Coronary artery (tissue), 2 donors: ENCODE data around the gene RAB20.

ENCODE experiments used
- DNase-seq: peaks from one replicate; pipeline ENCODE4 v3.0.0-alpha.2; 2017; ENCODE audit warnings: low spot score
- H3K27ac ChIP-seq, 2 donors: fragments of 200-600 bp; sonication (generic); one replicate each; pipeline ENCODE4 v1.5.1; 2016 to 2019
- H3K4me3 ChIP-seq: fragments of 200-600 bp; sonication (generic); 2 replicates; pipeline ENCODE4 v1.5.1; 2016; ENCODE audit warnings: mild to moderate bottlenecking, moderate library complexity
- TF ChIP-seq, protein P1 (sequence below): fragments of 200-600 bp; sonication (generic); IDR thresholded peaks from one replicate; pipeline ENCODE4 v1.5.1; 2019; ENCODE audit warnings: antibody characterized with exemption

RAB20 gene

GRCh38 chr13:110519506-110519905 lies 42.0 kb downstream of the RAB20 start:
- no peak overlapping the region for H3K4me3 ChIP-seq
- TF ChIP-seq, protein P1, sequence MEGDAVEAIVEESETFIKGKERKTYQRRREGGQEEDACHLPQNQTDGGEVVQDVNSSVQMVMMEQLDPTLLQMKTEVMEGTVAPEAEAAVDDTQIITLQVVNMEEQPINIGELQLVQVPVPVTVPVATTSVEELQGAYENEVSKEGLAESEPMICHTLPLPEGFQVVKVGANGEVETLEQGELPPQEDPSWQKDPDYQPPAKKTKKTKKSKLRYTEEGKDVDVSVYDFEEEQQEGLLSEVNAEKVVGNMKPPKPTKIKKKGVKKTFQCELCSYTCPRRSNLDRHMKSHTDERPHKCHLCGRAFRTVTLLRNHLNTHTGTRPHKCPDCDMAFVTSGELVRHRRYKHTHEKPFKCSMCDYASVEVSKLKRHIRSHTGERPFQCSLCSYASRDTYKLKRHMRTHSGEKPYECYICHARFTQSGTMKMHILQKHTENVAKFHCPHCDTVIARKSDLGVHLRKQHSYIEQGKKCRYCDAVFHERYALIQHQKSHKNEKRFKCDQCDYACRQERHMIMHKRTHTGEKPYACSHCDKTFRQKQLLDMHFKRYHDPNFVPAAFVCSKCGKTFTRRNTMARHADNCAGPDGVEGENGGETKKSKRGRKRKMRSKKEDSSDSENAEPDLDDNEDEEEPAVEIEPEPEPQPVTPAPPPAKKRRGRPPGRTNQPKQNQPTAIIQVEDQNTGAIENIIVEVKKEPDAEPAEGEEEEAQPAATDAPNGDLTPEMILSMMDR: no peak
- no peak for DNase-seq
- H3K27ac ChIP-seq: peak overlapping the region; percentile 88 to 92

- no peak for DNase-seq
- Histone ChIP-seq H3K4me3 (no peak overlapping the region), H3K27ac (peak overlapping the region; percentile 88 to 92)
- TF ChIP-seq, protein P1: no peak
Observed at GRCh38 chr13:110519046-110519445, 42.5 kb downstream of the RAB20 start.

DNA sequence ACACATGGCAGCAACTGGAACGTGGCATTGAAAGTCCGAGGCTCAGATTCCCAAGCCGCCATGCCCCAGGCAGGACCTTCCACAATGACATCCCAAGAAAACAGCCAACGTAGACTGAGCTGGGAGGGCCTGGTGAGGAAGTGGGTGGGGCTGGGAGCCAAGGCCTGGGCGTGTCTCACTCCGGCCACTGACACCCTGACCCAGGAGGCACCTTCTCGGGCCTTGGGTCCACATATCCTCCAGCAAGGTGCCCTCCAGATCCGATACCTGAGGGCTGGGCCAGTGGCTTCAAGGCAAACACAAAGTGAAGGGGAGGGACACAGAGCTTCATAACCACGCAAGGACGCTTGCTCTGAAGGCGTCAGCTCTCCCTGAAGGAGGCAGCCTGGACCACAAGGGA lies 43.0 kb downstream of the RAB20 start:
- peak overlapping the region; percentile 58 to 92 for H3K27ac ChIP-seq
- no peak overlapping the region for H3K4me3 ChIP-seq
- TF ChIP-seq, protein P1: no peak
- no peak for DNase-seq

DNA sequence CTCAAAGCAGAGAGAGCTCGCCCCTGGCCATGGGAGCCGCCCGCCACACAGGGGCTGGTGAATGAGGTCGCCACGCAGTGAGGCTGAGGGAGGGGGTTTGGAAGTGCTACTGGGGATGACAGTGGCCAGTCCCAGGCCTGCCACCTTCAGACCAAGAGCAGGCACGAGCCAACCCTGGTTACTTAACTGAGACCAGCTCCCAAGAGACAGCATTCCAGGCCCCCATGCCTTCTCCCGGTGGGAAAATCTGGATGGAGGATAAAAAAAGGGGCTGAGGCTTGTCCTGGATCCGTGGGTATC lies 43.3 kb downstream of the RAB20 start:
- DNase-seq: no peak
- Histone ChIP-seq H3K4me3 (no peak overlapping the region), H3K27ac (peak overlapping the region; percentile 58 to 92)
- TF ChIP-seq, protein P1: no peak

DNA sequence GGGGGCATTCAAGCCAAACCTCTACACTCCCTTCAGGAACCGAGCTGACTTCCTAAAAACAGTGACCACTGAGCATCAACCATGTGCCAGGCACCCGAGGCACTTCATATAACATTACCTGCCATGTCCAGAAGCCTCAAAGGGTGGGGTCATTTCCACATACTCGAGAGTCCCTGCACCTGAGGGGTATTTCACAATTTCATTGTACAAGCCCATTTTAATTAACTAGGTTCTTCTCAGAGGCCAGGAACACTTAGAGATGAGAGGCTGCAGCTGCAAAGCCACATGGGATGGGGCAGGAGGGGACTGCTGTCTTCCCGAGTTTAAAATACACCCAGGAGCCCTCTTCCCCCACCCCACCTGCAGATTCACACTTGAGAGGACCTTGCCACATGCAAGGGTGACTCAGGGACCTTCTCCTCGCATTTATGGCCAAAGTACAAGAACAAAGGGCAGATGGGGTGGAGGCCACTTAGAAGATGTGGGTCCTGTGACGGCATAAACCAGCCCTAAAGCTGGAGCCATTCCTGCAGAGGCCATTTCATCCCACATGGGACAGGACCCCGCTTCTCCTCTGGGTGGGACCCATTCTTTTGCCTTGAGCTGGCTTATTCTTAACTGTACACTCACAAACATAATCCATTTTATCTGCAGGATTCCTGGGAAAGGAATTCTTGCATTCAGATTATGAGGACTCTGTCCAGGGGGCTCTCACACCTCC lies 43.9 kb downstream of the RAB20 start:
- peak overlapping the region; percentile 58 to 92 for H3K27ac ChIP-seq
- TF ChIP-seq, protein P1: no peak
- no peak overlapping the region for H3K4me3 ChIP-seq
- DNase-seq: peak; percentile 76

DNA sequence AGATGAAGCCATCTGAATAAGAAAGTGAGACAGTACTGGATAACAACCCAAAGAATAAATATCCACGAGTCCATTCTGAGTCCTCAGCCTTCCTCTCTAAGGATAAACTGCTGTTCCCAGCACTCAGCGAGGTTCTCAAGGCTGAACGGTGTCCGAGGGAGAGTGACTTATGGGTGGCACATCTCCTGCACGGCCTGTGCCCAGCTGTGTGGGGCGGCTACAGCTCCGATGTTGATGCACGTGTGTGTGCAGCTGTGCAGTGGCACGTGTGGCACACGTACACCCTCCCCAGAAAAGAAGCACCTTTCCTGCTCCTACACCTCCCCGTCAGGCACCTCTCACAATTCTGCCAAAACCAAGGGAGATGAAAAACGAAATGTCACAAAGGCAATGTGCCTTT lies 45.0 kb downstream of the RAB20 start:
- H3K4me3 ChIP-seq: no peak overlapping the region

More for the DNA sequence above, 45.0 kb downstream of the RAB20 start:
- no peak for DNase-seq
- H3K27ac ChIP-seq: no peak overlapping the region
- TF ChIP-seq, protein P1: no peak
